ENCODE data around the gene ARHGAP10. TPM values are rescaled to one million over a fixed set of nuclear protein-coding genes. Genes with fewer than 3 reads are reported as not detected.

ARHGAP10 gene
- total RNA-seq, 1 experiment from 2014 or later, result 4.8 TPM

DNA sequence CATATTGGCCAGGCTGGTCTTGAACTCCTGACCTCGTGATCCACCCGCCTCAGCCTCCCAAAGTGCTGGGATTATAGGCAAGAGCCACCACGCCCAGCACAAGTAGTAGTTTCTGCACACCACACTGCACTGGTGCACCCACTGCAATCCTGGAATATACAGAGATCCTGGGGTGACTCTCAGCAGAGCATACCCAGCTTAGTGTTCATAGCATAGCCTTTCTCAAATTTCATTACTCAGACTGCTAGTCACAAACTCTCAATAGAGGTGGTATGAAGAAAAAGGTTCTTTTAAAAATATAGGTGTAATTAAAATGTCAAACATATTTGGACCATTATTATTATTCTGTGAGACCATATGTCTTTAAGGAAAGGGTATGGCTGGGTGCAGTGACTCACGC lies 6.2 kb upstream of the ARHGAP10 start:
- intact Hi-C loops (cut with micrococcal nuclease; ENCODE audit: unreplicated experiment), result no loop called here
- Histone ChIP-seq H3K9me3 (ENCODE audit: low read depth, low read length, poor library complexity, severe bottlenecking) (no peaks in the 10 kb centered on the region), H3K36me3 (ENCODE audit: insufficient read depth, low read length, poor library complexity, severe bottlenecking) (no peaks in the 10 kb centered on the region), H3K4me1 (ENCODE audit: insufficient read depth, low read length, poor library complexity, severe bottlenecking) (no peaks in the 10 kb centered on the region), H3K4me3 (ENCODE audit: low read depth, low read length, poor library complexity, severe bottlenecking) (no peak overlapping the region), H3K27me3 (replicated peaks; ENCODE audit: insufficient read depth, low read depth, low read length, poor library complexity) (peaks cover 24% of the 10 kb centered on the region), H3K27ac (ENCODE audit: low read depth, low read length, poor library complexity, severe bottlenecking) (no peak overlapping the region)
- POLR2A ChIA-PET (ENCODE audit: low non-redundant PET), result no interaction called here
- TF ChIP-seq EZH2 (IDR thresholded peaks at IDR 0.05; ENCODE audit: borderline replicate concordance, low read depth, low read length, poor library complexity, severe bottlenecking), result no peak
- no peak for TF ChIP-seq CTCF (conservative IDR thresholded peaks at IDR 0.05; ENCODE audit: low read depth, low read length)
- CTCF ChIA-PET, result no interaction called here
- BruUV-seq (replicated peaks), result no TSS peak
- no peak for DNase-seq (ENCODE audit: low spot score)

DNA sequence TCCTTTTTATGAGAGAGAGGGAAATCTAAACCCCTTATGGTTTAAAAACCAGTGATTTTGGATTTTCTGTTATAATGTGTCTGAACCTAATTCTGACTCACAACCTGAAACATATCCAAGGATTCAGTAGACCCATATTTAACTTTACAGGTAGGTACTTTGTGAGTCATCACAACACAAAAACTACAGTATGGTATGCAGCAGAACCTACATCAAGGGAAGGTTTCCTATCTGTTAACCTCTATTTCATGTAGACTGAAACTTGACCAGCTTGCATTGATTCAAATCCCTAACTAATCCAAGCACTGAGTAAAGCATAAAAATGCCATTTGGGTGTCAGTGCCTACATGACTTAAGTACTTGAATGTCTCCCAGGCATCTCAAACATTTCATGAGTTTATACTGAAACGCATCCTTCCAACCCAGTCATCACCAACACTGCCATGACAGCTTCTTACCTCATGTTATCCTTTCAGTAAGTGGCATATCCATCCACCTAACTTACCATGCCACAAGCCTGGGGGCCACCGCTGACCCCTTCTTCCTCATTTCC lies 4.3 kb upstream of the ARHGAP10 start:
- no TSS peak for BruUV-seq (replicated peaks)
- Histone ChIP-seq H3K36me3 (ENCODE audit: insufficient read depth, low read length, poor library complexity, severe bottlenecking) (no peaks in the 10 kb centered on the region), H3K27me3 (replicated peaks; ENCODE audit: insufficient read depth, low read depth, low read length, poor library complexity) (peaks cover 24% of the 10 kb centered on the region), H3K4me1 (ENCODE audit: insufficient read depth, low read length, poor library complexity, severe bottlenecking) (peaks cover 5% of the 10 kb centered on the region), H3K4me3 (ENCODE audit: low read depth, low read length, poor library complexity, severe bottlenecking) (no peak overlapping the region), H3K9me3 (ENCODE audit: low read depth, low read length, poor library complexity, severe bottlenecking) (no peaks in the 10 kb centered on the region), H3K27ac (ENCODE audit: low read depth, low read length, poor library complexity, severe bottlenecking) (no peak overlapping the region)
- no peak for DNase-seq (ENCODE audit: low spot score)
- CTCF ChIA-PET, result no interaction called here
- intact Hi-C loops (cut with micrococcal nuclease; ENCODE audit: unreplicated experiment), result no loop called here
- TF ChIP-seq EZH2 (IDR thresholded peaks at IDR 0.05; ENCODE audit: borderline replicate concordance, low read depth, low read length, poor library complexity, severe bottlenecking) (no peak), CTCF (conservative IDR thresholded peaks at IDR 0.05; ENCODE audit: low read depth, low read length) (no peak)
- POLR2A ChIA-PET (ENCODE audit: low non-redundant PET), result no interaction called here

DNA sequence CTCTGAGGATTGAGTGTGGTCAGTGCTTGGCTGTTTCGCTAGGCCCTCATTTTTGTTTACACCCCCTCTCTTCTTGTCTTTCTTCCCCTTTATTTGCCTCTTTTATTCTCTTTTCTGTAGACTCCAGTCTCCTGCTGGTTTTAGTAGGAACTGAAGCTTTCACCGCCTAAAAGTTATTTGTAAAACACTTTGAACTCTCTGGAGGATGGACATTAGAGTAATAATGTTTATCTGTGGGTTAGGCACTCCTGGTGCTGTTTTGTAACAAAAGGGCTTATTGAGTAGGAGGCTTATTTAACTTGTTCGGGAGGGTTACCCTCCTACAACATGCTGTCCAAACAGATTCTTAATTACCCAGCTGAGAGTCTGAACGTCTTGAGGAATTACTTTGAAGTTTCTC lies 1.6 kb upstream of the ARHGAP10 start:
- H3K36me3 ChIP-seq (ENCODE audit: insufficient read depth, low read length, poor library complexity, severe bottlenecking), result no peaks in the 10 kb centered on the region
- no TSS peak for BruUV-seq (replicated peaks)
- DNase-seq (ENCODE audit: low spot score), result no peak
- H3K27me3 ChIP-seq (replicated peaks; ENCODE audit: insufficient read depth, low read depth, low read length, poor library complexity), result peaks cover 24% of the 10 kb centered on the region
- no peak overlapping the region for H3K27ac ChIP-seq (ENCODE audit: low read depth, low read length, poor library complexity, severe bottlenecking)
- POLR2A ChIA-PET (ENCODE audit: low non-redundant PET), result no interaction called here
- intact Hi-C loops (cut with micrococcal nuclease; ENCODE audit: unreplicated experiment), result no loop called here
- no peak for TF ChIP-seq CTCF (conservative IDR thresholded peaks at IDR 0.05; ENCODE audit: low read depth, low read length)
- TF ChIP-seq EZH2 (IDR thresholded peaks at IDR 0.05; ENCODE audit: borderline replicate concordance, low read depth, low read length, poor library complexity, severe bottlenecking), result no peak
- peaks cover 9% of the 10 kb centered on the region for H3K4me1 ChIP-seq (ENCODE audit: insufficient read depth, low read length, poor library complexity, severe bottlenecking)
- H3K9me3 ChIP-seq (ENCODE audit: low read depth, low read length, poor library complexity, severe bottlenecking), result no peaks in the 10 kb centered on the region
- no peak overlapping the region for H3K4me3 ChIP-seq (ENCODE audit: low read depth, low read length, poor library complexity, severe bottlenecking)
- CTCF ChIA-PET, result interaction anchor here (0.6 kb wide), 1 partner anchor 17 kb away, joined by 3 read pairs; no protein-coding TSS in a partner anchor

All from A673 (cell line).